ENCODE measurements around the gene DNAJB9. TPM values are rescaled to one million over a fixed set of nuclear protein-coding genes. Genes with fewer than 3 reads are reported as not detected.
"Not testable (repeated sequence)": the region's sequence is repeated elsewhere in the genome, so short reads cannot be mapped to it uniquely, and the experiment has no call there.

DNAJB9 gene
- total RNA-seq, 1 experiment from 2014 or later, result 11.1 TPM

GRCh38 chr7:108537229-108537628 lies 32.4 kb upstream of the DNAJB9 start:
- DNase-seq (ENCODE audit: low read depth, low spot score) (no peak), ATAC-seq (no peak)
- POLR2A ChIA-PET, result no interaction called here
- Histone ChIP-seq H3K27ac (ENCODE audit: low read length) (no peak overlapping the region), H3K4me1 (ENCODE audit: control insufficient read depth, insufficient read depth, low read length) (no peaks in the 10 kb centered on the region), H3K27me3 (ENCODE audit: control insufficient read depth, insufficient read depth, low read length) (no peaks in the 10 kb centered on the region), H3K36me3 (ENCODE audit: control insufficient read depth, insufficient read depth, low read length) (no peaks in the 10 kb centered on the region), H3K4me3 (ENCODE audit: low read depth in 2 of 2, low read length in 2 of 2) (no peak overlapping the region), H3K9me3 (ENCODE audit: control insufficient read depth, insufficient read depth, low read depth, low read length) (no peaks in the 10 kb centered on the region)
- in situ Hi-C loops (cut with HindIII; ENCODE audit: low pct_unique_long_range_greater_than_20kb, low sequenced_read_pairs) (no loop called here), intact Hi-C loops (cut with micrococcal nuclease; ENCODE audit: unreplicated experiment) (no loop called here)
- no peak for TF ChIP-seq CTCF (IDR thresholded peaks at IDR 0.05)
- TF ChIP-seq TCF7L2 (IDR thresholded peaks at IDR 0.05; ENCODE audit: low read depth, low read length), result no peak
- no TSS peak for BruUV-seq (replicated peaks)
- CTCF ChIA-PET, result no interaction called here

- ATAC-seq; CTCF ChIA-PET; intact Hi-C loops (cut with micrococcal nuclease; ENCODE audit: unreplicated experiment); H3K27me3 ChIP-seq (ENCODE audit: control insufficient read depth, insufficient read depth, low read length); H3K9me3 ChIP-seq (ENCODE audit: control insufficient read depth, insufficient read depth, low read depth, low read length); H3K36me3 ChIP-seq (ENCODE audit: control insufficient read depth, insufficient read depth, low read length); H3K27ac ChIP-seq (ENCODE audit: low read length); BruUV-seq (replicated peaks); DNase-seq (ENCODE audit: low read depth, low spot score); H3K4me3 ChIP-seq (ENCODE audit: low read depth in 2 of 2, low read length in 2 of 2); POLR2A ChIA-PET; H3K4me1 ChIP-seq (ENCODE audit: control insufficient read depth, insufficient read depth, low read length); in situ Hi-C loops (cut with HindIII; ENCODE audit: low pct_unique_long_range_greater_than_20kb, low sequenced_read_pairs): not testable (repeated sequence)
These were observed 31.4 kb upstream of the DNAJB9 start for GRCh38 chr7:108538236-108538635.

GRCh38 chr7:108538685-108539084 lies 31.0 kb upstream of the DNAJB9 start:
- H3K27me3 ChIP-seq (ENCODE audit: control insufficient read depth, insufficient read depth, low read length); H3K9me3 ChIP-seq (ENCODE audit: control insufficient read depth, insufficient read depth, low read depth, low read length); H3K4me1 ChIP-seq (ENCODE audit: control insufficient read depth, insufficient read depth, low read length); BruUV-seq (replicated peaks); intact Hi-C loops (cut with micrococcal nuclease; ENCODE audit: unreplicated experiment); DNase-seq (ENCODE audit: low read depth, low spot score); in situ Hi-C loops (cut with HindIII; ENCODE audit: low pct_unique_long_range_greater_than_20kb, low sequenced_read_pairs); H3K36me3 ChIP-seq (ENCODE audit: control insufficient read depth, insufficient read depth, low read length); H3K27ac ChIP-seq (ENCODE audit: low read length); CTCF ChIA-PET; POLR2A ChIA-PET; ATAC-seq; H3K4me3 ChIP-seq (ENCODE audit: low read depth in 2 of 2, low read length in 2 of 2): not testable (repeated sequence)

- H3K9me3 ChIP-seq (ENCODE audit: control insufficient read depth, insufficient read depth, low read depth, low read length), result no peaks in the 10 kb centered on the region
- no peak overlapping the region for H3K27ac ChIP-seq (ENCODE audit: low read length)
- H3K27me3 ChIP-seq (ENCODE audit: control insufficient read depth, insufficient read depth, low read length), result no peaks in the 10 kb centered on the region
- no peak overlapping the region for H3K4me3 ChIP-seq (ENCODE audit: low read depth in 2 of 2, low read length in 2 of 2)
- POLR2A ChIA-PET, result no interaction called here
- intact Hi-C loops (cut with micrococcal nuclease; ENCODE audit: unreplicated experiment) (no loop called here), in situ Hi-C loops (cut with HindIII; ENCODE audit: low pct_unique_long_range_greater_than_20kb, low sequenced_read_pairs) (no loop called here)
- H3K4me1 ChIP-seq (ENCODE audit: control insufficient read depth, insufficient read depth, low read length), result no peaks in the 10 kb centered on the region
- DNase-seq (ENCODE audit: low read depth, low spot score) (no peak), ATAC-seq (no peak)
- TF ChIP-seq REST (IDR thresholded peaks at IDR 0.05; ENCODE audit: insufficient read depth in 1 of 2, low read depth in 2 of 2, low read length in 1 of 2) (no peak), CTCF (IDR thresholded peaks at IDR 0.05) (no peak), SIN3A (IDR thresholded peaks at IDR 0.05; ENCODE audit: borderline replicate concordance, insufficient read depth, low read depth, low read length) (no peak), TCF7L2 (IDR thresholded peaks at IDR 0.05; ENCODE audit: low read depth, low read length) (no peak), POLR2AphosphoS5 (IDR thresholded peaks at IDR 0.05; ENCODE audit: low read depth, low read length) (no peak)
- BruUV-seq (replicated peaks), result no TSS peak
- H3K36me3 ChIP-seq (ENCODE audit: control insufficient read depth, insufficient read depth, low read length), result no peaks in the 10 kb centered on the region
- CTCF ChIA-PET, result no interaction called here
These were observed 28.2 kb upstream of the DNAJB9 start for GRCh38 chr7:108541478-108541877.

GRCh38 chr7:108548141-108548896 lies 21.4 kb upstream of the DNAJB9 start:
- H3K27me3 ChIP-seq (ENCODE audit: control insufficient read depth, insufficient read depth, low read length); in situ Hi-C loops (cut with HindIII; ENCODE audit: low pct_unique_long_range_greater_than_20kb, low sequenced_read_pairs); H3K9me3 ChIP-seq (ENCODE audit: control insufficient read depth, insufficient read depth, low read depth, low read length); DNase-seq (ENCODE audit: low read depth, low spot score); H3K27ac ChIP-seq (ENCODE audit: low read length); H3K4me1 ChIP-seq (ENCODE audit: control insufficient read depth, insufficient read depth, low read length); H3K4me3 ChIP-seq (ENCODE audit: low read depth in 2 of 2, low read length in 2 of 2); intact Hi-C loops (cut with micrococcal nuclease; ENCODE audit: unreplicated experiment); POLR2A ChIA-PET; ATAC-seq; BruUV-seq (replicated peaks); H3K36me3 ChIP-seq (ENCODE audit: control insufficient read depth, insufficient read depth, low read length); CTCF ChIA-PET: not testable (repeated sequence)
